ENCODE results near the gene MSL3B.

MSL3B gene

DNA sequence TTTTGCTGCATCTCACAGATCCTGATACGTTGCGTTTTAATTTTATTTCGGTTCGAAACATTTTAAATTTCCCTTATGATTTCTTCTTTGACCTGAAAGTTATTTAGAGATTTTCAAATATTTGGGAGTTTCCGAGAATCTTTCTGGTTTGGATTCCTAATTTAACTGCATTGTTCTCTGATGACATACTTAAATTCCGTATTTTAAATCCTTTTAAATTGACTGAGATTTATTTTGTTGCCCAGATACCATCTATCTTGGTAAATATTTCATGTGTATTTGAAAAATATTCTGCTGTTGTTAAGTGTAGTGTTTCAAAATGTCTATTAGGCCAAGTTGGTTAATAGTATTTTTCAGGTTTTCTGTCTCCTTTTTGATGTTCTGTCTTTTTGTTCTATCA, 52.3 kb downstream of the MSL3B start:
- no peak for DNase-seq

Data from activated CD4-positive, CD25-positive, alpha-beta regulatory T cell treated with anti-CD3 and anti-CD28 coated beads, Interleukin-2, amount 50 U/mL, for 72 hours (primary cell).